NCI-H2227 (cell line): Measurements from ENCODE around the gene CCDC187.
"Not testable (repeated sequence)": the region's sequence is repeated elsewhere in the genome, so short reads cannot be mapped to it uniquely, and the experiment has no call there.

Experiments
- DNase-seq: peaks from one replicate; lab custom pipeline; 2025; ENCODE audit not compliant: unreplicated experiment; lab: John Stamatoyannopoulos, UW

Gene CCDC187

GRCh38 chr9:136327304-136327974 is 23.5 kb upstream of the CCDC187 start, which contains the start of gene GPSM1:
GPSM1 (plus strand) TSS chr9:136327539; CDS start chr9:136327696, 157 bp downstream.
- DNase-seq, result peak; percentile 61

GRCh38 chr9:136326761-136327303 is 22.9 kb upstream of the CCDC187 start:
- no peak for DNase-seq

- DNase-seq, result no peak
These were observed 22.3 kb upstream of the CCDC187 start for GRCh38 chr9:136326061-136326760.

- no peak for DNase-seq
These were observed 21.5 kb upstream of the CCDC187 start for GRCh38 chr9:136325358-136325757.

- DNase-seq, result peak; percentile 11
These were observed 20.8 kb upstream of the CCDC187 start for GRCh38 chr9:136324501-136325300.

- DNase-seq, result no peak
These were observed 19.5 kb upstream of the CCDC187 start for GRCh38 chr9:136323371-136323789.

- DNase-seq, result no peak
These were observed 18.9 kb upstream of the CCDC187 start for GRCh38 chr9:136322756-136323330.

- DNase-seq, result no peak
These were observed 17.7 kb upstream of the CCDC187 start for GRCh38 chr9:136321561-136321960.

GRCh38 chr9:136320972-136321371 is 17.1 kb upstream of the CCDC187 start:
- DNase-seq, result not testable (repeated sequence)

- not testable (repeated sequence) for DNase-seq
These were observed 16.1 kb upstream of the CCDC187 start for GRCh38 chr9:136319955-136320354.

GRCh38 chr9:136319244-136319643 is 15.3 kb upstream of the CCDC187 start:
- not testable (repeated sequence) for DNase-seq

- no peak for DNase-seq
These were observed 14.9 kb upstream of the CCDC187 start for GRCh38 chr9:136318776-136319241.

GRCh38 chr9:136318111-136318775 is 14.3 kb upstream of the CCDC187 start:
- no peak for DNase-seq

- DNase-seq, result no peak
These were observed 13.8 kb upstream of the CCDC187 start for GRCh38 chr9:136317695-136318094.

GRCh38 chr9:136316896-136317676 is 13.2 kb upstream of the CCDC187 start:
- DNase-seq, result no peak

GRCh38 chr9:136316271-136316751 is 12.4 kb upstream of the CCDC187 start:
- DNase-seq, result no peak

- no peak for DNase-seq
These were observed 11.1 kb upstream of the CCDC187 start for GRCh38 chr9:136314944-136315343.

GRCh38 chr9:136314056-136314416 is 10.1 kb upstream of the CCDC187 start:
- DNase-seq, result no peak
